Panc1 (cell line): Measurements from ENCODE around the gene CLEC6A. TPM values are rescaled to one million over a fixed set of nuclear protein-coding genes. Genes with fewer than 3 reads are reported as not detected.
"Not testable (repeated sequence)": the region's sequence is repeated elsewhere in the genome, so short reads cannot be mapped to it uniquely, and the experiment has no call there.

ENCODE experiments used
- ATAC-seq: fragments of 200-7000 bp; cut with Tn5 transposase; 2 replicates; pipeline ENCODE4 v1.9.1; 2020; ENCODE audit warnings: mild to moderate bottlenecking, moderate library complexity
- BruUV-seq: library from RNA; stranded (reverse); fragments of 400-500 nt; replicated peaks from 2 replicates; lab custom pipeline; 2021; lab: Mats Ljungman, UMichigan
- CTCF ChIA-PET: fragments of 300-600 bp; sonication (Branson Sonifier 250); formaldehyde crosslinking; loops from one replicate; lab custom pipeline; 2022; ENCODE audit warnings: antibody characterized with exemption; lab: Charles Lee
- POLR2A ChIA-PET: fragments of 300-600 bp; sonication (Branson Sonifier 250); formaldehyde crosslinking; loops from one replicate; lab custom pipeline; 2022; ENCODE audit warnings: antibody characterized with exemption; lab: Charles Lee
- DNase-seq: peaks from one replicate; pipeline ENCODE4 v3.0.0-alpha.2; 2010; ENCODE audit warnings: low read depth, low spot score
- H3K27ac ChIP-seq: 2 replicates; pipeline ENCODE4 v1.5.1; 2011; ENCODE audit warnings: mild to moderate bottlenecking, low read length, inconsistent platforms
- H3K27me3 ChIP-seq: fragments of 200-500 bp; sonication (Bioruptor generic); 2 replicates; pipeline ENCODE4 v1.6.0; 2014; ENCODE audit warnings: low read length, inconsistent platforms; ENCODE audit not compliant: control insufficient read depth, insufficient read depth
- H3K36me3 ChIP-seq: fragments of 200-500 bp; sonication (Bioruptor generic); 2 replicates; pipeline ENCODE4 v1.5.1; 2014; ENCODE audit warnings: inconsistent platforms, mild to moderate bottlenecking, low read length, moderate library complexity; ENCODE audit not compliant: control insufficient read depth, insufficient read depth
- H3K4me1 ChIP-seq: 2 replicates; pipeline ENCODE4 v1.5.1; 2011; ENCODE audit warnings: inconsistent platforms, mild to moderate bottlenecking, low read length, moderate library complexity; ENCODE audit not compliant: control insufficient read depth, insufficient read depth
- H3K4me3 ChIP-seq, 2 experiments: 2 replicates each; pipeline ENCODE4 v1.5.1; 2011 to 2012; ENCODE audit warnings: low read depth in 2 of 2, low read length in 2 of 2, mild to moderate bottlenecking in 2 of 2, inconsistent platforms in 1 of 2, moderate library complexity in 1 of 2
- H3K9me3 ChIP-seq: fragments of 200-500 bp; sonication (Bioruptor generic); 2 replicates; pipeline ENCODE4 v1.5.1; 2014; ENCODE audit warnings: low read depth, mild to moderate bottlenecking, inconsistent platforms, low read length, moderate library complexity; ENCODE audit not compliant: control insufficient read depth, insufficient read depth
- POLR2AphosphoS5 ChIP-seq: IDR thresholded peaks from 2 replicates; pipeline ENCODE4 v1.6.1; 2012; ENCODE audit warnings: mild to moderate bottlenecking, low read depth, low read length, moderate library complexity
- SIN3A ChIP-seq: IDR thresholded peaks from 2 replicates; pipeline ENCODE4 v1.6.1; 2012; ENCODE audit warnings: low read depth, mild to moderate bottlenecking, low read length, moderate library complexity, borderline replicate concordance; ENCODE audit not compliant: insufficient read depth
- TCF7L2 ChIP-seq: IDR thresholded peaks from 2 replicates; pipeline ENCODE4 v1.6.1; 2011; ENCODE audit warnings: mild to moderate bottlenecking, low read depth, low read length, inconsistent platforms
- in situ Hi-C: cut with HindIII; loops from 2 replicates; pipeline ENCODE4 v1.10.0; 2016; ENCODE audit warnings: low sequenced_read_pairs, low pct_unique_long_range_greater_than_20kb
- intact Hi-C: fragments of 100-400 bp; cut with micrococcal nuclease; formaldehyde crosslinking; loops from one replicate; pipeline ENCODE4 v1.10.0; 2022; ENCODE audit not compliant: unreplicated experiment
- total RNA-seq: library from RNA; stranded (reverse); gene quantifications from one replicate; pipeline ENCODE4 v1.2.1, GENCODE V29; 2021; ENCODE audit not compliant: unreplicated experiment
- TF ChIP-seq, protein P1 (sequence below), 2 experiments: IDR thresholded peaks; 2 replicates each; pipeline ENCODE4 v1.6.1; 2011 to 2012; ENCODE audit warnings: low read depth in 2 of 2, control low read depth in 1 of 2, low read length in 1 of 2, mild to moderate bottlenecking in 1 of 2, moderate library complexity in 1 of 2; ENCODE audit not compliant: insufficient read depth in 1 of 2
- TF ChIP-seq, protein P2 (sequence below): fragments of 450-650 bp; IDR thresholded peaks from 2 replicates; pipeline ENCODE4 v1.5.1; 2017; ENCODE audit warnings: mild to moderate bottlenecking

CLEC6A gene
- total RNA-seq, 1 experiment from 2014 or later = not detected

DNA sequence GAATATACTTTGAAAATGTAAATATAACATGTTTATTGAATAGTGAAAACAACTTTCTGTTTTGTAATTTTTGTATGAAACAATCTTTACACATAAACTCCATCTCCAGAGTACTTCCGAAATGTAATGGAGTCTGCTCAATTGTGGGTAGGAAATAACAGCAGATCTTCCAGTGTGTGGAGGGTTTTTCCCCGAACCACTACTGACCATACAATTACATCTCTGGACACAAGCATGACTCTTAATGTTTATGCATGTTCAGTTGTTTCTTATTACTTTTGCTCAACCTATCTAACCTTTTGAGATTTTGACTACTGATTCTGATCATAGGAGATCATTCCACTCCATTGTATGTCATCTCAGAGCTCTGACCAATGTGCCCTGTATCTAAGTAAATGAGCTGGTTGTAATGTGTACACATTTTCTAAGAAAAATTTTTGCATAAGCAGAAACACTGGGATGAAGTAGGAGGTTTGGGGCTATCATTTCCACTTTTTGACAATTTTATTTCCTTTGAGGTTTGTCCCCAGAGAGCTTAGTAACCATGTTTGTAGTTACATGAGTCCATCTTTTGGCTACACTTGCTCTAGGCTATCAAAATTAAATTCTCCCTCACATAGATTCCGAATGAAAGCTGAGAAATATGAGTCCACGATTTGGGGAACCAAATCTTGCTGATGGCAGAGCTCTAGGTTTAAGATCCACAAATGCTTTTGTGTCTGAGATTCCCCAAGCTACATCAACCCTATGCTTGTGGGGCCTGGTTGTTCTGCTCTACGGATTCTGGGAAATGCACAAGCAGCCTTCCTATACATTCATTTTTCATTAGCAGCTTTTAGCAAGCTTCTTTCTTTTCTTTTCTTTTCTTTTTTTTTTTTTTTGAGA, 36.1 kb downstream of the CLEC6A start:
- no peak for ATAC-seq
- intact Hi-C loops = no loop called here
- Histone ChIP-seq H3K36me3 (no peaks in the 10 kb centered on the region), H3K9me3 (no peaks in the 10 kb centered on the region), H3K27me3 (0 out of 2 replicates have a peak, but pooled peaks cover 1% of the 10 kb centered on the region), H3K27ac (no peak overlapping the region), H3K4me1 (no peaks in the 10 kb centered on the region), H3K4me3 (no peak overlapping the region)
- in situ Hi-C loops = no loop called here
- CTCF ChIA-PET = no interaction called here
- TF ChIP-seq POLR2AphosphoS5 = no peak
- TF ChIP-seq, protein P1, sequence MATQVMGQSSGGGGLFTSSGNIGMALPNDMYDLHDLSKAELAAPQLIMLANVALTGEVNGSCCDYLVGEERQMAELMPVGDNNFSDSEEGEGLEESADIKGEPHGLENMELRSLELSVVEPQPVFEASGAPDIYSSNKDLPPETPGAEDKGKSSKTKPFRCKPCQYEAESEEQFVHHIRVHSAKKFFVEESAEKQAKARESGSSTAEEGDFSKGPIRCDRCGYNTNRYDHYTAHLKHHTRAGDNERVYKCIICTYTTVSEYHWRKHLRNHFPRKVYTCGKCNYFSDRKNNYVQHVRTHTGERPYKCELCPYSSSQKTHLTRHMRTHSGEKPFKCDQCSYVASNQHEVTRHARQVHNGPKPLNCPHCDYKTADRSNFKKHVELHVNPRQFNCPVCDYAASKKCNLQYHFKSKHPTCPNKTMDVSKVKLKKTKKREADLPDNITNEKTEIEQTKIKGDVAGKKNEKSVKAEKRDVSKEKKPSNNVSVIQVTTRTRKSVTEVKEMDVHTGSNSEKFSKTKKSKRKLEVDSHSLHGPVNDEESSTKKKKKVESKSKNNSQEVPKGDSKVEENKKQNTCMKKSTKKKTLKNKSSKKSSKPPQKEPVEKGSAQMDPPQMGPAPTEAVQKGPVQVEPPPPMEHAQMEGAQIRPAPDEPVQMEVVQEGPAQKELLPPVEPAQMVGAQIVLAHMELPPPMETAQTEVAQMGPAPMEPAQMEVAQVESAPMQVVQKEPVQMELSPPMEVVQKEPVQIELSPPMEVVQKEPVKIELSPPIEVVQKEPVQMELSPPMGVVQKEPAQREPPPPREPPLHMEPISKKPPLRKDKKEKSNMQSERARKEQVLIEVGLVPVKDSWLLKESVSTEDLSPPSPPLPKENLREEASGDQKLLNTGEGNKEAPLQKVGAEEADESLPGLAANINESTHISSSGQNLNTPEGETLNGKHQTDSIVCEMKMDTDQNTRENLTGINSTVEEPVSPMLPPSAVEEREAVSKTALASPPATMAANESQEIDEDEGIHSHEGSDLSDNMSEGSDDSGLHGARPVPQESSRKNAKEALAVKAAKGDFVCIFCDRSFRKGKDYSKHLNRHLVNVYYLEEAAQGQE (IDR thresholded peaks at IDR 0.05; ENCODE audit: insufficient read depth in 1 of 2, low read depth in 2 of 2, low read length in 1 of 2) = no peak
- no peak for TF ChIP-seq TCF7L2
- TF ChIP-seq, protein P2, sequence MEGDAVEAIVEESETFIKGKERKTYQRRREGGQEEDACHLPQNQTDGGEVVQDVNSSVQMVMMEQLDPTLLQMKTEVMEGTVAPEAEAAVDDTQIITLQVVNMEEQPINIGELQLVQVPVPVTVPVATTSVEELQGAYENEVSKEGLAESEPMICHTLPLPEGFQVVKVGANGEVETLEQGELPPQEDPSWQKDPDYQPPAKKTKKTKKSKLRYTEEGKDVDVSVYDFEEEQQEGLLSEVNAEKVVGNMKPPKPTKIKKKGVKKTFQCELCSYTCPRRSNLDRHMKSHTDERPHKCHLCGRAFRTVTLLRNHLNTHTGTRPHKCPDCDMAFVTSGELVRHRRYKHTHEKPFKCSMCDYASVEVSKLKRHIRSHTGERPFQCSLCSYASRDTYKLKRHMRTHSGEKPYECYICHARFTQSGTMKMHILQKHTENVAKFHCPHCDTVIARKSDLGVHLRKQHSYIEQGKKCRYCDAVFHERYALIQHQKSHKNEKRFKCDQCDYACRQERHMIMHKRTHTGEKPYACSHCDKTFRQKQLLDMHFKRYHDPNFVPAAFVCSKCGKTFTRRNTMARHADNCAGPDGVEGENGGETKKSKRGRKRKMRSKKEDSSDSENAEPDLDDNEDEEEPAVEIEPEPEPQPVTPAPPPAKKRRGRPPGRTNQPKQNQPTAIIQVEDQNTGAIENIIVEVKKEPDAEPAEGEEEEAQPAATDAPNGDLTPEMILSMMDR = no peak
- no peak for TF ChIP-seq SIN3A
- no TSS peak for BruUV-seq
- no peak for DNase-seq
- POLR2A ChIA-PET = no interaction called here

DNA sequence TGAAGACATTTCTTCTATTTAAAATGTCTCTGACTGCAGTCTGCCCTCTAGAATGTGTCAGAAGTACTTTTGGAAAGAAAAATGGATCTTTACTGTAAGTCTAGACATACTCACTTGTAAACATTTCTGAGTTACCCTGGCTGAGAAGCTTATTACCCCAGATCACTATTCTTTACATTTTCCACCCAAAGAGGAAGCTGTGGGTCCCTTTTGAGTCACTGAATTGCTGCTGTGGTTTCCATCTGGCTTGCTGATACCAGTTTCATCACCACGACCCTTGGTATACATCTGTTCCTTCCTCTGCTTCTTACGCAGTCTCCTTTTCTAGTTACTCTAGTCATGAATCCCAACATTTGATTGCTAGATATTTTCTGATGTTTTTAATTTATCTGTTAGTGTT, 37.3 kb downstream of the CLEC6A start:
- H3K27ac ChIP-seq = no peak overlapping the region
- DNase-seq (no peak), ATAC-seq (no peak)
- TF ChIP-seq POLR2AphosphoS5 (no peak), TCF7L2 (no peak)
- TF ChIP-seq, protein P2 = no peak
- TF ChIP-seq, protein P1 (IDR thresholded peaks at IDR 0.05; ENCODE audit: insufficient read depth in 1 of 2, low read depth in 2 of 2, low read length in 1 of 2) = no peak
- ChIA-PET CTCF (no interaction called here), POLR2A (no interaction called here)
- no peaks in the 10 kb centered on the region for H3K4me1 ChIP-seq
- no peak overlapping the region for H3K4me3 ChIP-seq
- H3K36me3 ChIP-seq = no peaks in the 10 kb centered on the region
- in situ Hi-C loops (no loop called here), intact Hi-C loops (no loop called here)
- H3K9me3 ChIP-seq = no peaks in the 10 kb centered on the region
- BruUV-seq = no TSS peak
- 0 out of 2 replicates have a peak, but pooled peaks cover 2% of the 10 kb centered on the region for H3K27me3 ChIP-seq

DNA sequence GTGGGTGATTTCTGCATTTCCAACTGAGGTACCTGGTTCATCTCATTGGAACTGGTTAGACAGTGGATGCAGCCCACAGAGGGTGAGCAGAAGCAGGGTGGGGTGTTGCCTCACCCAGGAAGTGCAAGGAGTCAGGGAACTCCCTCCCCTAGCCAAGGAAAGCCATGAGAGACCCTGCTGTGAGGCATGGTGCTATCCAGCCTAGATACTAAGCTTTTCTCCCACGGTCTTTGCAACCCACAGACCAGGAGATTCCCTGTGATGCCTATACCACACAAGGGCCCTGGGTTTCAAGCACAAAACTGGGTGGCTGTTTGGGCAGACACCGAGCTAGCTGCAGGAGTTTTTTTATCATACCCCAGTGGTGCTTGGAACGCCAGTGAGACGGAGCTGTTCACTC, 39.9 kb downstream of the CLEC6A start:
- H3K9me3 ChIP-seq, H3K36me3 ChIP-seq, CTCF ChIA-PET, ATAC-seq, H3K27me3 ChIP-seq, BruUV-seq, DNase-seq, in situ Hi-C loops, H3K27ac ChIP-seq, H3K4me1 ChIP-seq, intact Hi-C loops, H3K4me3 ChIP-seq: not testable (repeated sequence)
- POLR2A ChIA-PET = interaction anchor here (0.6 kb wide), 1 partner anchor 1111 kb away, joined by 8 read pairs; no protein-coding TSS in a partner anchor
